ENCODE data around the gene TPPP2. TPM values are rescaled to one million over a fixed set of nuclear protein-coding genes. Genes with fewer than 3 reads are reported as not detected.

TPPP2 gene
- total RNA-seq, 1 experiment from 2014 or later: not detected

GRCh38 chr14:21072781-21073339 is 42.8 kb downstream of the TPPP2 start:
- TF ChIP-seq EZH2phosphoT487 (IDR thresholded peaks at IDR 0.05; ENCODE audit: borderline replicate concordance, low read length) (no peak), CTCF (conservative IDR thresholded peaks at IDR 0.05; ENCODE audit: low read depth, low read length) (no peak), EZH2 (IDR thresholded peaks at IDR 0.05; ENCODE audit: low read length, unreplicated experiment) (no peak)
- H3K4me1 ChIP-seq (ENCODE audit: insufficient read depth, low read length): peaks cover 6% of the 10 kb centered on the region; the same call in 1 of the 2 replicates
- ATAC-seq (no peak), DNase-seq (no peak)
- BruUV-seq (replicated peaks): no TSS peak
- ChIA-PET POLR2A (ENCODE audit: unreplicated experiment) (interaction anchor here (0.6 kb wide), 1 partner anchor 192 kb away, joined by 3 read pairs; no protein-coding TSS in a partner anchor), CTCF (no interaction called here)
- H3K79me2 ChIP-seq (ENCODE audit: low read length): no peaks in the 10 kb centered on the region
- H2AFZ ChIP-seq (ENCODE audit: low read length): no peak overlapping the region
- no peaks in the 10 kb centered on the region for H3F3A ChIP-seq (ENCODE audit: low read length, unreplicated experiment)
- no peak overlapping the region for H3K4me3 ChIP-seq (ENCODE audit: low read length)
- no peaks in the 10 kb centered on the region for H3K36me3 ChIP-seq (ENCODE audit: low read depth, low read length)
- H3K4me2 ChIP-seq (ENCODE audit: low read length): no peak overlapping the region
- peaks cover 36% of the 10 kb centered on the region for H3K27me3 ChIP-seq (ENCODE audit: low read length)
- H3K9ac ChIP-seq (ENCODE audit: low read length): no peak overlapping the region
- no peaks in the 10 kb centered on the region for H3K9me3 ChIP-seq (ENCODE audit: low read length)
- H4K20me1 ChIP-seq (ENCODE audit: low read length): no peaks in the 10 kb centered on the region
- no peaks in the 10 kb centered on the region for H3K9me2 ChIP-seq (replicated peaks; ENCODE audit: low read length)
- H3K27ac ChIP-seq (ENCODE audit: low read length): no peak overlapping the region
- intact Hi-C loops (cut with micrococcal nuclease): no loop called here

GRCh38 chr14:21073921-21074320 is 43.9 kb downstream of the TPPP2 start:
- no peak for TF ChIP-seq EZH2 (IDR thresholded peaks at IDR 0.05; ENCODE audit: low read length, unreplicated experiment)
- TF ChIP-seq CTCF (conservative IDR thresholded peaks at IDR 0.05; ENCODE audit: low read depth, low read length): no peak
- TF ChIP-seq EZH2phosphoT487 (IDR thresholded peaks at IDR 0.05; ENCODE audit: borderline replicate concordance, low read length): no peak
- Histone ChIP-seq H3K9me3 (ENCODE audit: low read length) (no peaks in the 10 kb centered on the region), H3K4me2 (ENCODE audit: low read length) (no peak overlapping the region), H2AFZ (ENCODE audit: low read length) (no peak overlapping the region), H3K27ac (ENCODE audit: low read length) (no peak overlapping the region), H3F3A (ENCODE audit: low read length, unreplicated experiment) (no peaks in the 10 kb centered on the region), H3K79me2 (ENCODE audit: low read length) (no peaks in the 10 kb centered on the region), H3K4me3 (ENCODE audit: low read length) (no peak overlapping the region), H3K9me2 (replicated peaks; ENCODE audit: low read length) (no peaks in the 10 kb centered on the region), H4K20me1 (ENCODE audit: low read length) (no peaks in the 10 kb centered on the region), H3K36me3 (ENCODE audit: low read depth, low read length) (no peaks in the 10 kb centered on the region), H3K9ac (ENCODE audit: low read length) (no peak overlapping the region), H3K4me1 (ENCODE audit: insufficient read depth, low read length) (peaks cover 6% of the 10 kb centered on the region; the same call in 1 of the 2 replicates), H3K27me3 (ENCODE audit: low read length) (peaks cover 29% of the 10 kb centered on the region)
- BruUV-seq (replicated peaks): no TSS peak
- ATAC-seq: no peak
- no peak for DNase-seq
- ChIA-PET CTCF (no interaction called here), POLR2A (ENCODE audit: unreplicated experiment) (no interaction called here)
- intact Hi-C loops (cut with micrococcal nuclease): no loop called here

- intact Hi-C loops (cut with micrococcal nuclease): no loop called here
Observed at GRCh38 chr14:21074398-21075272, 44.6 kb downstream of the TPPP2 start.

More at GRCh38 chr14:21074398-21075272, 44.6 kb downstream of the TPPP2 start:
- TF ChIP-seq EZH2 (IDR thresholded peaks at IDR 0.05; ENCODE audit: low read length, unreplicated experiment) (no peak), EZH2phosphoT487 (IDR thresholded peaks at IDR 0.05; ENCODE audit: borderline replicate concordance, low read length) (no peak), CTCF (conservative IDR thresholded peaks at IDR 0.05; ENCODE audit: low read depth, low read length) (no peak)
- DNase-seq (no peak), ATAC-seq (no peak)
- peaks cover 6% of the 10 kb centered on the region; the same call in 1 of the 2 replicates for H3K4me1 ChIP-seq (ENCODE audit: insufficient read depth, low read length)
- no peaks in the 10 kb centered on the region for H3K9me2 ChIP-seq (replicated peaks; ENCODE audit: low read length)
- H2AFZ ChIP-seq (ENCODE audit: low read length): no peak overlapping the region
- BruUV-seq (replicated peaks): no TSS peak
- H3K36me3 ChIP-seq (ENCODE audit: low read depth, low read length): no peaks in the 10 kb centered on the region
- ChIA-PET POLR2A (ENCODE audit: unreplicated experiment) (no interaction called here), CTCF (no interaction called here)
- H3K27ac ChIP-seq (ENCODE audit: low read length): no peak overlapping the region
- no peaks in the 10 kb centered on the region for H3K79me2 ChIP-seq (ENCODE audit: low read length)
- H3K9me3 ChIP-seq (ENCODE audit: low read length): no peaks in the 10 kb centered on the region
- H3K4me2 ChIP-seq (ENCODE audit: low read length): no peak overlapping the region
- no peaks in the 10 kb centered on the region for H4K20me1 ChIP-seq (ENCODE audit: low read length)
- no peaks in the 10 kb centered on the region for H3F3A ChIP-seq (ENCODE audit: low read length, unreplicated experiment)
- H3K27me3 ChIP-seq (ENCODE audit: low read length): peaks cover 24% of the 10 kb centered on the region
- no peak overlapping the region for H3K9ac ChIP-seq (ENCODE audit: low read length)
- H3K4me3 ChIP-seq (ENCODE audit: low read length): no peak overlapping the region
